ENCODE measurements around the gene CGN.

The CGN gene

GRCh38 chr1:151477066-151477465, 34.1 kb upstream of the CGN start:
- H3K27ac ChIP-seq, result no peak overlapping the region
- no peak for TF ChIP-seq CTCF (conservative IDR thresholded peaks at IDR 0.05)

- H3K27ac ChIP-seq, result peak overlapping the region; percentile 10; the same call in 1 of the 2 replicates
- TF ChIP-seq CTCF (conservative IDR thresholded peaks at IDR 0.05), result no peak
Observed at GRCh38 chr1:151478140-151478812, 32.9 kb upstream of the CGN start.

- H3K27ac ChIP-seq, result 0 out of 2 replicates have a peak overlapping the region, but pooled peaks have one; percentile 10
- no peak for TF ChIP-seq CTCF (conservative IDR thresholded peaks at IDR 0.05)
Observed at GRCh38 chr1:151478923-151479322, 32.3 kb upstream of the CGN start.

GRCh38 chr1:151479462-151479861, 31.7 kb upstream of the CGN start:
- TF ChIP-seq CTCF (conservative IDR thresholded peaks at IDR 0.05), result no peak
- H3K27ac ChIP-seq, result no peak overlapping the region

- TF ChIP-seq CTCF (conservative IDR thresholded peaks at IDR 0.05), result no peak
- no peak overlapping the region for H3K27ac ChIP-seq
Observed at GRCh38 chr1:151482017-151482416, 29.2 kb upstream of the CGN start.

GRCh38 chr1:151485685-151486255, 25.4 kb upstream of the CGN start:
- no peak overlapping the region for H3K27ac ChIP-seq
- no peak for TF ChIP-seq CTCF (conservative IDR thresholded peaks at IDR 0.05)

- no peak overlapping the region for H3K27ac ChIP-seq
- no peak for TF ChIP-seq CTCF (conservative IDR thresholded peaks at IDR 0.05)
Observed at GRCh38 chr1:151486557-151486956, 24.6 kb upstream of the CGN start.
